ENCODE measurements around the gene ZBTB11.
"Not testable (repeated sequence)": the region's sequence is repeated elsewhere in the genome, so short reads cannot be mapped to it uniquely, and the experiment has no call there.

ZBTB11 gene

GRCh38 chr3:101676765-101677435, at the start of gene ZBTB11:
ZBTB11 (minus strand) TSS chr3:101677132; CDS start chr3:101676914, 218 bp downstream.
- peak; percentile 100 for DNase-seq (ENCODE audit: low read depth in 2 of 2)

GRCh38 chr3:101725890-101726275, 49.0 kb upstream of the ZBTB11 start:
- no peak for DNase-seq (ENCODE audit: low read depth in 2 of 2)

GRCh38 chr3:101725194-101725889, 48.4 kb upstream of the ZBTB11 start:
- peak in 1 of 2 experiments; percentile 15 for DNase-seq (ENCODE audit: low read depth in 2 of 2)

- DNase-seq (ENCODE audit: low read depth in 2 of 2) = peak; percentile 70 to 85
Measured at GRCh38 chr3:101724329-101725193, 47.6 kb upstream of the ZBTB11 start, which contains the start of gene CEP97. CEP97 (plus strand) TSS chr3:101724614; CDS start chr3:101724677, 63 bp downstream.

- no peak for DNase-seq (ENCODE audit: low read depth in 2 of 2)
Measured at GRCh38 chr3:101722394-101723173, 45.7 kb upstream of the ZBTB11 start.

- DNase-seq (ENCODE audit: low read depth in 2 of 2) = no peak
Measured at GRCh38 chr3:101720851-101721840, 44.2 kb upstream of the ZBTB11 start.

- DNase-seq (ENCODE audit: low read depth in 2 of 2) = no peak
Measured at GRCh38 chr3:101719604-101720185, 42.8 kb upstream of the ZBTB11 start.

- DNase-seq (ENCODE audit: low read depth in 2 of 2) = no peak
Measured at GRCh38 chr3:101718455-101718854, 41.5 kb upstream of the ZBTB11 start.

- DNase-seq (ENCODE audit: low read depth in 2 of 2) = no peak
Measured at GRCh38 chr3:101709126-101709525, 32.2 kb upstream of the ZBTB11 start.

GRCh38 chr3:101704639-101705038, 27.7 kb upstream of the ZBTB11 start:
- DNase-seq (ENCODE audit: low read depth in 2 of 2) = not testable (repeated sequence)

- no peak for DNase-seq (ENCODE audit: low read depth in 2 of 2)
Measured at GRCh38 chr3:101703169-101703568, 26.2 kb upstream of the ZBTB11 start.

GRCh38 chr3:101702726-101703125, 25.8 kb upstream of the ZBTB11 start:
- no peak for DNase-seq (ENCODE audit: low read depth in 2 of 2)

GRCh38 chr3:101701696-101702634, 25.0 kb upstream of the ZBTB11 start:
- no peak for DNase-seq (ENCODE audit: low read depth in 2 of 2)

- no peak for DNase-seq (ENCODE audit: low read depth in 2 of 2)
Measured at GRCh38 chr3:101695779-101696372, 18.9 kb upstream of the ZBTB11 start.

- not testable (repeated sequence) for DNase-seq (ENCODE audit: low read depth in 2 of 2)
Measured at GRCh38 chr3:101694836-101695235, 17.9 kb upstream of the ZBTB11 start.

- peak in 1 of 2 experiments; percentile 25 for DNase-seq (ENCODE audit: low read depth in 2 of 2)
Measured at GRCh38 chr3:101693540-101693939, 16.6 kb upstream of the ZBTB11 start.

GRCh38 chr3:101691685-101692671, 15.0 kb upstream of the ZBTB11 start:
- not testable (repeated sequence) for DNase-seq (ENCODE audit: low read depth in 2 of 2)

All from stimulated activated CD4-positive, alpha-beta T cell treated with anti-CD3 and anti-CD28 coated beads, Interleukin-12 subunit alpha, Interleukin-12 subunit beta, amount 100 ng/mL, for 24 hours (primary cell).